Peyer's patch (tissue), 4 donors: Measurements from ENCODE around the gene AGBL4.

ENCODE experiments used
- CTCF ChIP-seq, 6 experiments: fragments of 450-650 bp in 4 of 6; fragments of 200-600 bp in 2 of 6; sonication (generic) in 1 of 6; IDR thresholded peaks; one replicate each; pipeline ENCODE4 v1.5.1; 2017 to 2019; ENCODE audit warnings: antibody characterized with exemption in 6 of 6, mild to moderate bottlenecking in 3 of 6, moderate library complexity in 1 of 6
- POLR2A ChIP-seq, 2 donors: fragments of 450-650 bp; IDR thresholded peaks; one replicate each; pipeline ENCODE4 v1.5.1; 2017; ENCODE audit warnings: antibody characterized with exemption in 2 of 2, mild to moderate bottlenecking in 2 of 2, moderate library complexity in 2 of 2

- no peak for TF ChIP-seq CTCF (IDR thresholded peaks at IDR 0.05)
- no peak for TF ChIP-seq POLR2A (IDR thresholded peaks at IDR 0.05)
Observed at GRCh38 chr1:49597436-49597835, 426.3 kb downstream of the AGBL4 start.
